Endothelial cell of umbilical vein (primary cell): ENCODE results near the gene FAM20A.

Experiments
- EZH2 ChIP-seq: IDR thresholded peaks from 2 replicates; pipeline ENCODE4 v1.6.1; 2012; ENCODE audit warnings: borderline replicate concordance, low read depth, mild to moderate bottlenecking, moderate library complexity, low read length, inconsistent platforms; ENCODE audit not compliant: severe bottlenecking
- MAX ChIP-seq: IDR thresholded peaks from 2 replicates; pipeline ENCODE4 v1.6.1; 2011; ENCODE audit not compliant: insufficient read depth, insufficient read length
- POLR2A ChIP-seq: IDR thresholded peaks from 2 replicates; pipeline ENCODE4 v1.6.1; 2012; ENCODE audit warnings: low read depth, mild to moderate bottlenecking, control low read depth, low read length
- POLR2AphosphoS5 ChIP-seq: IDR thresholded peaks from 2 replicates; pipeline ENCODE4 v1.6.1; 2012; ENCODE audit warnings: low read depth, mild to moderate bottlenecking, control low read depth, low read length, moderate library complexity; ENCODE audit not compliant: insufficient read depth
- TF ChIP-seq, protein P1 (sequence below), 2 donors: IDR thresholded peaks; 1 replicate in 1 of 2; 2 replicates in 1 of 2; pipeline ENCODE4 v1.5.1; 2011; ENCODE audit warnings: low read length in 2 of 2, mild to moderate bottlenecking in 2 of 2, moderate library complexity in 2 of 2, control low read depth in 1 of 2, inconsistent platforms in 1 of 2, low read depth in 1 of 2; ENCODE audit not compliant: insufficient read depth in 1 of 2; ENCODE audit errors: extremely low read depth in 1 of 2

- TF ChIP-seq, protein P1, sequence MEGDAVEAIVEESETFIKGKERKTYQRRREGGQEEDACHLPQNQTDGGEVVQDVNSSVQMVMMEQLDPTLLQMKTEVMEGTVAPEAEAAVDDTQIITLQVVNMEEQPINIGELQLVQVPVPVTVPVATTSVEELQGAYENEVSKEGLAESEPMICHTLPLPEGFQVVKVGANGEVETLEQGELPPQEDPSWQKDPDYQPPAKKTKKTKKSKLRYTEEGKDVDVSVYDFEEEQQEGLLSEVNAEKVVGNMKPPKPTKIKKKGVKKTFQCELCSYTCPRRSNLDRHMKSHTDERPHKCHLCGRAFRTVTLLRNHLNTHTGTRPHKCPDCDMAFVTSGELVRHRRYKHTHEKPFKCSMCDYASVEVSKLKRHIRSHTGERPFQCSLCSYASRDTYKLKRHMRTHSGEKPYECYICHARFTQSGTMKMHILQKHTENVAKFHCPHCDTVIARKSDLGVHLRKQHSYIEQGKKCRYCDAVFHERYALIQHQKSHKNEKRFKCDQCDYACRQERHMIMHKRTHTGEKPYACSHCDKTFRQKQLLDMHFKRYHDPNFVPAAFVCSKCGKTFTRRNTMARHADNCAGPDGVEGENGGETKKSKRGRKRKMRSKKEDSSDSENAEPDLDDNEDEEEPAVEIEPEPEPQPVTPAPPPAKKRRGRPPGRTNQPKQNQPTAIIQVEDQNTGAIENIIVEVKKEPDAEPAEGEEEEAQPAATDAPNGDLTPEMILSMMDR (IDR thresholded peaks at IDR 0.05; ENCODE audit: extremely low read depth in 1 of 2, insufficient read depth in 1 of 2, low read depth in 1 of 2, low read length in 2 of 2), result no peak
- TF ChIP-seq MAX (no peak), POLR2A (no peak), EZH2 (no peak), POLR2AphosphoS5 (no peak)
These were observed 11.7 kb upstream of the FAM20A start for GRCh38 chr17:68612923-68613292.
